DND-41 (cell line): ENCODE measurements around the gene EIPR1.

Experiments
- ATAC-seq: fragments of 200-7000 bp; cut with Tn5 transposase; 3 replicates; pipeline ENCODE4 v1.9.1; 2021; ENCODE audit warnings: low read depth; ENCODE audit not compliant: insufficient read depth
- DNase-seq: peaks from one replicate; pipeline ENCODE4 v3.0.0-alpha.2; 2020
- H2AFZ ChIP-seq: 2 replicates; pipeline ENCODE4 v1.6.0; 2012; ENCODE audit warnings: low read depth, low read length
- H3K27ac ChIP-seq: 2 replicates; pipeline ENCODE4 v1.5.1; 2012; ENCODE audit warnings: low read length, inconsistent platforms
- H3K27me3 ChIP-seq: fragments of 200-600 bp; sonication (generic); 2 replicates; pipeline ENCODE4 v1.6.0; 2012; ENCODE audit warnings: low read length, mild to moderate bottlenecking, inconsistent platforms; ENCODE audit not compliant: insufficient read depth, poor library complexity
- H3K36me3 ChIP-seq: 2 replicates; pipeline ENCODE4 v1.5.1; 2012; ENCODE audit warnings: low read length, inconsistent platforms; ENCODE audit not compliant: insufficient read depth
- H3K4me1 ChIP-seq: 2 replicates; pipeline ENCODE4 v1.5.1; 2012; ENCODE audit warnings: mild to moderate bottlenecking, low read length; ENCODE audit not compliant: insufficient read depth
- H3K4me2 ChIP-seq: 2 replicates; pipeline ENCODE4 v1.6.0; 2012; ENCODE audit warnings: mild to moderate bottlenecking, moderate library complexity, low read length, inconsistent platforms; ENCODE audit not compliant: insufficient read depth
- H3K4me3 ChIP-seq, 2 experiments: fragments of 200-600 bp in 1 of 2; shearing (Covaris generic) in 1 of 2; 2 replicates each; pipeline ENCODE4 v1.5.1; 2012 to 2016; ENCODE audit warnings: inconsistent platforms in 2 of 2, low read length in 2 of 2, mild to moderate bottlenecking in 2 of 2, low read depth in 1 of 2, moderate library complexity in 1 of 2
- H3K79me2 ChIP-seq: 2 replicates; pipeline ENCODE4 v1.6.0; 2012; ENCODE audit warnings: low read length, inconsistent platforms; ENCODE audit not compliant: insufficient read depth
- H3K9ac ChIP-seq: 2 replicates; pipeline ENCODE4 v1.6.0; 2012; ENCODE audit warnings: low read depth, mild to moderate bottlenecking, inconsistent platforms, low read length, moderate library complexity
- H3K9me3 ChIP-seq: 2 replicates; pipeline ENCODE4 v1.5.1; 2012; ENCODE audit warnings: low read length, moderate library complexity, mild to moderate bottlenecking, inconsistent platforms; ENCODE audit not compliant: insufficient read depth, severe bottlenecking
- H4K20me1 ChIP-seq: 2 replicates; pipeline ENCODE4 v1.6.0; 2012; ENCODE audit warnings: low read length; ENCODE audit not compliant: insufficient read depth
- EZH2 ChIP-seq: IDR thresholded peaks from 3 replicates; pipeline ENCODE4 v1.6.1; 2012; ENCODE audit warnings: borderline replicate concordance, low read depth, mild to moderate bottlenecking, moderate library complexity, low read length, inconsistent platforms; ENCODE audit not compliant: severe bottlenecking
- TF ChIP-seq, protein P1 (sequence below): IDR thresholded peaks from 2 replicates; pipeline ENCODE4 v1.5.1; 2012; ENCODE audit warnings: borderline replicate concordance, low read length, moderate library complexity, mild to moderate bottlenecking; ENCODE audit not compliant: poor library complexity, severe bottlenecking; ENCODE audit errors: extremely low read depth

The EIPR1 gene

DNA sequence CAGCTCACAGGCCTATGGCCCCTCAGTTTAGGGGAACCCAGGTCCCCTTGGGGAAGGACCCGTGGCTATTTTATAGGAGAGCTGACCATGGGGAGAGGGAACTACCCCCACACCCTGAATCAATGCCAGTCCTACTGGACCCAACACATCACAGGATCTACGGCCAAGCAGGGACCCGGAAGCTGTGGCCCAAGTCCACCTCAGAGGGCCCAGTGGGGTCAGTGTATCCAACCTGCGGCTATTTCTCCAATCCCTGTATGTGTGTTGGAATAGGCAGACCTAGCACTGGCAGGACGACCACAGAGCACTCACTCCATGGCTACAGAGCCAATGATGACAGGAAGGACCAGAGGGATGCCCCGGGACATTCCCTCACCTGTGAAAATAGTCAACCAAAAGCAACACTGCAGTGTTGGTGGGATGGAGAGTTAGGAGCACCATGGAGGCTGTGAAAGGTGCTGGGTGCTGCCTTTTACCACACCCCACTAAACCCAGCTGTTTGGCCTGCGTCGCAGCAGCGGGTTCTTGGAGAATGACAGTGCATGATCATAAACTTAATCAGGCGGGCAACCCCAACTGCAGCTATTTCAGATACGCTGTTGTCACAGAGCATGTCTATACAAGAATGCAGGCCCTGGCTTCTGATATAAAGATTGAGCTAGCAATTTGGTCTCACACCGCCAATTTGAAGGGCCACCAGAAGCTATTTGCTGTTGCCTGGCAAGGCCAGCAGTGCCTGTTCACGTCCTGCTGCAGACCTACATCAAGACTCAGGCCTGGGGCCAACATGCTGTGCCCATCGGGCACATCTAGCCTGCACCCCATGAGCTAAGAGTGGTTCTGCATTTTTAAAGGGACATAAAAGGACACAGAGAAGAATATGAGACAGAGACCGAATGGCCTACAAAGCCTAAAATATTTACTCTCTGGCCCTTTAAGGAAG lies 110.4 kb downstream of the EIPR1 start:
- H3K27me3 ChIP-seq = no peaks in the 10 kb centered on the region
- no peaks in the 10 kb centered on the region for H4K20me1 ChIP-seq
- H3K27ac ChIP-seq = no peak overlapping the region
- no peak overlapping the region for H3K4me3 ChIP-seq
- DNase-seq (no peak), ATAC-seq (no peak)
- no peaks in the 10 kb centered on the region for H3K9me3 ChIP-seq
- TF ChIP-seq, protein P1, sequence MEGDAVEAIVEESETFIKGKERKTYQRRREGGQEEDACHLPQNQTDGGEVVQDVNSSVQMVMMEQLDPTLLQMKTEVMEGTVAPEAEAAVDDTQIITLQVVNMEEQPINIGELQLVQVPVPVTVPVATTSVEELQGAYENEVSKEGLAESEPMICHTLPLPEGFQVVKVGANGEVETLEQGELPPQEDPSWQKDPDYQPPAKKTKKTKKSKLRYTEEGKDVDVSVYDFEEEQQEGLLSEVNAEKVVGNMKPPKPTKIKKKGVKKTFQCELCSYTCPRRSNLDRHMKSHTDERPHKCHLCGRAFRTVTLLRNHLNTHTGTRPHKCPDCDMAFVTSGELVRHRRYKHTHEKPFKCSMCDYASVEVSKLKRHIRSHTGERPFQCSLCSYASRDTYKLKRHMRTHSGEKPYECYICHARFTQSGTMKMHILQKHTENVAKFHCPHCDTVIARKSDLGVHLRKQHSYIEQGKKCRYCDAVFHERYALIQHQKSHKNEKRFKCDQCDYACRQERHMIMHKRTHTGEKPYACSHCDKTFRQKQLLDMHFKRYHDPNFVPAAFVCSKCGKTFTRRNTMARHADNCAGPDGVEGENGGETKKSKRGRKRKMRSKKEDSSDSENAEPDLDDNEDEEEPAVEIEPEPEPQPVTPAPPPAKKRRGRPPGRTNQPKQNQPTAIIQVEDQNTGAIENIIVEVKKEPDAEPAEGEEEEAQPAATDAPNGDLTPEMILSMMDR = no peak
- TF ChIP-seq EZH2 = no peak
- no peaks in the 10 kb centered on the region for H3K36me3 ChIP-seq
- H3K4me2 ChIP-seq = no peak overlapping the region
- no peak overlapping the region for H3K9ac ChIP-seq
- no peaks in the 10 kb centered on the region for H3K4me1 ChIP-seq
- no peaks in the 10 kb centered on the region for H3K79me2 ChIP-seq
- H2AFZ ChIP-seq = no peak overlapping the region

DNA sequence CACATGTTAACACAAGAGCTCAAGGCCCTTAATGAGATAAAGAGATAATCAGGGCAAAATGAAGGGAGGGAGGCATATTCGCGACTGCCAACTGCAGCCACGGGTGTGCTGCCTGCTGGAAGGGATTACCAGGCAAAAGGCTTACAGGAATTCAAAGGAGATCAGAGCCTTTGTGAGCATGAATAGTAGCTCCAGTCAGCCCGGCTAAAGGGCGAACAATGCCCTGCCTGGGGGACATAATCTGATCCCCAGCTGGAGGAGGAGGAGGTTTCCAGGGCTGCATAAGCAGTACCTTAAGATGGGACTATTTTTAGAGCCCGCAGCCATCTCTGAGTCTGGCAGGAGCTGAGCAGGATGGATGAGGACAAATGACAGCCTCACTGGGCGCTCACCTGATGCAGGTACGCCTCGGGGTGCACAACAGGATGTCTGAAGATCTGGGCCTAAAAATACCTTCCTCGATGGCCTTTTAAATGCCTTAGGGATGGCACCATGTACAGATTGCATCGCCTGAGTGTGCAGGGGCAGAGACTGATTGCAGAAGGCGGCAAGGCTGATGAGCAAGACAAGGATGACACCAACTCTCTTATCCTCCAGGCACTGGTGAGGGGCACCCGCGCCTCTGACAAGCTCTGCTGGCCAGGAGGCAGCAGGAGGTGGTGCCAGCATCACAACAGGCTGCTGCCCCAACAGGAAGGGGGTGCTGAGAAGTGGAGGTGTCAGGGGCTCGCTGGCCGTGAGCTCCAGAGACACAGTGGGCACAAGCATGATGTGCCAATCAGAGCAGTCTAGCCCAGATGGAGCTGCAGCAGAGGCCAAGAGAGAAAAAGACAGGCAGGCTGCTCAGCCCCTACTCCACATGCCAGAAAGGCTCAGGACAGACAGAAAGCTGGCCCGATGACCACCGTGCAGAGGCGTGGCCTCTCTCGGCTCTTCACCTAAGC lies 111.4 kb downstream of the EIPR1 start:
- Histone ChIP-seq H3K4me2 (no peak overlapping the region), H3K9ac (no peak overlapping the region), H3K9me3 (no peaks in the 10 kb centered on the region), H4K20me1 (no peaks in the 10 kb centered on the region), H3K79me2 (no peaks in the 10 kb centered on the region), H3K4me3 (no peak overlapping the region), H2AFZ (no peak overlapping the region), H3K27me3 (no peaks in the 10 kb centered on the region), H3K27ac (no peak overlapping the region), H3K4me1 (no peaks in the 10 kb centered on the region), H3K36me3 (no peaks in the 10 kb centered on the region)
- no peak for ATAC-seq
- no peak for DNase-seq
- no peak for TF ChIP-seq EZH2
- TF ChIP-seq, protein P1 = no peak

DNA sequence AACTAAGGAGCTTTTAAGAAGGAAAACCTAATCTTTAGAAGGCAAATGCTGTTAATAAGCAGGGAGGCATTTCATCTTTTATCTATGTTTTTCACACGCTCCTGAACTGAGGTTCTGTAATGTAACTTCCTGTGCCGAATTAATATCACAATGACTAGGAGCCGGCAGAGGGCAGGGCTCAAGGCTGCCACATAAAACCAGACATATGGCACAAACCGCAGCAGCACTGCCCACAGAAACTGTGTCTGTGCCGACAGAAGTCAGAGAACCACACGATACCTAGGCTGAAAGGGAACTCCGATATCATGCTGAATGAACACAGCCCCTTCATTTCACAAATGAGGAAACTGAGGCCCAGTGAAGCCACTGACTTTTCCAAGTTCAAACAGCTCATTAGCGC lies 112.1 kb downstream of the EIPR1 start:
- no peaks in the 10 kb centered on the region for H3K27me3 ChIP-seq
- no peak overlapping the region for H2AFZ ChIP-seq
- no peaks in the 10 kb centered on the region for H3K4me1 ChIP-seq
- DNase-seq (no peak), ATAC-seq (no peak)
- TF ChIP-seq, protein P1 = no peak
- TF ChIP-seq EZH2 = no peak
- no peak overlapping the region for H3K9ac ChIP-seq
- no peak overlapping the region for H3K4me3 ChIP-seq
- no peak overlapping the region for H3K27ac ChIP-seq
- H3K9me3 ChIP-seq = no peaks in the 10 kb centered on the region
- H4K20me1 ChIP-seq = no peaks in the 10 kb centered on the region
- no peaks in the 10 kb centered on the region for H3K79me2 ChIP-seq
- no peaks in the 10 kb centered on the region for H3K36me3 ChIP-seq
- H3K4me2 ChIP-seq = no peak overlapping the region
